HFFc6 (cell line): Measurements from ENCODE around the gene CACNB4. TPM values are rescaled to one million over a fixed set of nuclear protein-coding genes. Genes with fewer than 3 reads are reported as not detected.
A peak's percentile ranks its signal among the peaks of the same experiment; 100 is the strongest.
"Not testable (repeated sequence)": the region's sequence is repeated elsewhere in the genome, so short reads cannot be mapped to it uniquely, and the experiment has no call there.

Source experiments
- DNase-seq: peaks from one replicate; pipeline ENCODE4 v3.0.0-alpha.2; 2018
- H3K27ac Mint-ChIP-seq: 2 replicates; pipeline ENCODE4 v1.8.0; 2020; ENCODE audit warnings: mild to moderate bottlenecking, mixed read lengths
- H3K27me3 Mint-ChIP-seq: 2 replicates; pipeline ENCODE4 v1.8.0; 2021; ENCODE audit warnings: mild to moderate bottlenecking, moderate library complexity, mixed read lengths; ENCODE audit not compliant: insufficient read depth
- H3K36me3 Mint-ChIP-seq: 2 replicates; pipeline ENCODE4 v1.8.0; 2021; ENCODE audit warnings: low read depth, mixed read lengths
- H3K4me1 Mint-ChIP-seq: 2 replicates; pipeline ENCODE4 v1.8.0; 2020; ENCODE audit warnings: low read depth, mixed read lengths
- H3K4me3 Mint-ChIP-seq: 2 replicates; pipeline ENCODE4 v1.8.0; 2020; ENCODE audit warnings: mild to moderate bottlenecking, moderate library complexity, mixed read lengths
- H3K9me3 Mint-ChIP-seq: 2 replicates; pipeline ENCODE4 v1.8.0; 2020; ENCODE audit warnings: mild to moderate bottlenecking, mixed read lengths
- CTCF ChIP-seq: fragments of 200-600 bp; sonication (generic); IDR thresholded peaks from 2 replicates; pipeline ENCODE4 v1.5.0; 2021; ENCODE audit warnings: antibody characterized with exemption, mild to moderate bottlenecking
- total RNA-seq, 6 experiments: library from RNA; stranded (reverse); fragmentation: NEBNext Ultra II Directional; extraction: Animal tissue kit (Norgen Biotek cat#: 25700); gene quantifications; 2 replicates in 1 of 6; 3 replicates in 5 of 6; pipeline ENCODE4 v1.2.3, GENCODE V29; 2021

CACNB4 gene
- total RNA-seq, 6 experiments from 2014 or later, result 0.05 to 0.23 (median 0.21) TPM; not detected in 3

GRCh38 chr2:152036611-152037469, 62.0 kb downstream of the CACNB4 start:
- peaks cover 20% of the 10 kb centered on the region for H3K27me3 Mint-ChIP-seq
- no peaks in the 10 kb centered on the region for H3K9me3 Mint-ChIP-seq
- no peaks in the 10 kb centered on the region for H3K4me1 Mint-ChIP-seq
- H3K27ac Mint-ChIP-seq, result no peak overlapping the region
- no peaks in the 10 kb centered on the region for H3K36me3 Mint-ChIP-seq
- no peak overlapping the region for H3K4me3 Mint-ChIP-seq
- TF ChIP-seq CTCF, result peak; percentile 90
- DNase-seq, result peak; percentile 55

DNA sequence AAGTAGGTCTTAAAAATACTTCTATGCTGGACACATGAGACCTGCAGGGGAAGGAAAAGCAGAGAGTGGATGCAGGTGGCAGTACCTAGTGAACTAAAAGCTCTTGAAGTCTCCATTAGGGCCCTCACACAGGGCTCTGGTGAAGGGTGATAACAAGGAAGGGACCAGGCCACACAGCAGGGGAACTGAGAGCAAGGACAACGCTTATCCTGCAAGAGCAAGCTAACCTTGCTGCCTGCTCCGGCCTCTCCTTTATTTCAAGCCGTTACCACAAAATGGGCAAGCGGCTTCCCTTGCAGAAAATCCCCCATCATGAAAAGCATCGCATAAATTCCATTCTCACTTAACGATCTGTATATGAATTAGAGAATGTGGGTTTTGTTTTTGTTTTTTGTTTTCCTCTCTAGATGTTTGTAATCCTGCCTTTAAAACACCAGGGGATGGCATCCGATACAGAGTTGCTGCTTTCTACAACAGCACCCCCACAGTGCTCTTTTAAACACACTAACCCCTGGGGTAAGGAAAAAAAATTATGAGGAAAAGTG, 64.5 kb downstream of the CACNB4 start:
- Mint-ChIP-seq H3K4me1 (no peaks in the 10 kb centered on the region), H3K4me3 (no peak overlapping the region), H3K27ac (no peak overlapping the region), H3K36me3 (no peaks in the 10 kb centered on the region), H3K27me3 (peaks cover 24% of the 10 kb centered on the region), H3K9me3 (no peaks in the 10 kb centered on the region)
- DNase-seq, result no peak
- TF ChIP-seq CTCF, result no peak

DNA sequence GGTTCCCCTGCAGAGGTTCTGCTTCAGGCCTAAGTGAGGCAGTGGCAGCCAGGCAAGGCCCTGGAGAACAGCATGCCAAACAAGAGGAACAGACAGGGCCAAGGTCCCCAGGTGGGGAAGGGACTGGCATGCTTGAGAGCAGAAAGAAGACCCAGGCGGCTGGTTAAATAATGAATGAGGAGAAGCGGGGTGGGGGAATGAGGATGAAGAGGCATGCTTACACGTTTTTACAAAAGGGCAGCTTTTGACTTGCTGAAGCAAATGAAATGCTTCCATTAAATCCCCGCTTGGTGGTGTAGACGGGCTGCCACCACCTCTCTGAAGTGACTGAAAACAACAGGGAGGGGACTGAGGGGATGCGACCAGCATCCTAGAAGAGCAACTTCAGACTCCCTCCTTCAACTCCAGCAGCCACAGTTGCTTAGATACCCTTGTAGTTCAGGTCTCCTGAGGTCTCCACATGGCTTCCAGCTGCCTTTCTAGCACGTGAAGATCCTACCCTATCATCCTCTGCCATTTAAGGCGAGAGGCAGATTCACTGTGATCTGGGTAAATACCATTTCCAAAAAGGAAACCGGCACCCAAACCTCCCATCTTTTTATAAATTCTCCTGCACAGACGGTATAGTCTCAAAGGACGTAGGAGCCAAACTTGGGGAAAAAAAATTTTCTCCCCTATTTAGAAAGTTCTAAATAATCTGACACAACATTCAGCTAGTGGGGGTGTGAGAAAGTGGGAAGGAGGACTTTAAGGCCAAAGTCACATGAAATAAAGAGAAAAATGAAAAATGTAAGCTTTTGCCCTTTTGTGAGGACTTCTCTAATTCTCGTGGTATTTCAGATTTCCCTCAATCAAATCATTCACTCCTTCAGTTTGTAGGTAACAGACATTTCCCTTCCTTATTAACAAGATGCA, 65.6 kb downstream of the CACNB4 start:
- TF ChIP-seq CTCF, result no peak
- H3K4me1 Mint-ChIP-seq, result peaks cover 7% of the 10 kb centered on the region
- no peaks in the 10 kb centered on the region for H3K36me3 Mint-ChIP-seq
- no peak overlapping the region for H3K27ac Mint-ChIP-seq
- H3K4me3 Mint-ChIP-seq, result no peak overlapping the region
- no peaks in the 10 kb centered on the region for H3K9me3 Mint-ChIP-seq
- DNase-seq, result no peak
- H3K27me3 Mint-ChIP-seq, result peaks cover 23% of the 10 kb centered on the region

- Mint-ChIP-seq H3K4me3 (no peak overlapping the region), H3K27ac (no peak overlapping the region), H3K36me3 (no peaks in the 10 kb centered on the region), H3K9me3 (no peaks in the 10 kb centered on the region), H3K4me1 (peaks cover 11% of the 10 kb centered on the region), H3K27me3 (peaks cover 21% of the 10 kb centered on the region)
- no peak for DNase-seq
- no peak for TF ChIP-seq CTCF
These were observed 67.0 kb downstream of the CACNB4 start for GRCh38 chr2:152031747-152032306.

DNA sequence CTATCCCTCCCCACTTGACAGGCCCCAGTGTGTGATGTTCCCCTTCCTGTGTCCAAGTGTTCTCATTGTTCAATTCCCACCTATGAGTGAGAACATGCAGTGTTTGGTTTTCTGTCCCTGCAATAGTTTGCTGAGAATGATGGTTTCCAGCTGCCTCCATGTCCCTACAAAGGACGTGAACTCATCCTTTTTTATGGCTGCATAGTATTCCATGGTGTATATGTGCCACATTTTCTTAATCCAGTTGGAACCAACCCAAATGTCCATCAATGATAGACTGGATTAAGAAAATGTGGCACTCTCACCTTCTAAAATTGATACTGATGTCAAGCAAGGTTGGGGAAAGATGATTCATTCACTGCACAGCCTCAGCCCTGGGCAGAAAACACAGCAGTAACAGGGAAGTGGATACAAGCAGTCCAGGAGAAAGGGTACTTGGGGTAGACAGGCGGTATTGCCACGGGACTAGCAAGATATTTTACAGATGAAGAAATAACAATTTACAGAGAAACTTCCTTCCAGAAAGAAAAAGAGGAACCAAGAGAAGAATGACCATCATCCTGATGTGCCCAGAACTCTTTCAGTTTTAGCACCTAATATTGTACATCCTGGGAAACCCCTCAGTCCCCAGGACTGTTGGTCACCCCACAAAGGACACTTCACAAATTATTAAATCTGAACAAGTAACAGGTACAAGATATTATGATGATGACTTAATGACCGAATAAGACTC, 68.1 kb downstream of the CACNB4 start:
- H3K36me3 Mint-ChIP-seq, H3K9me3 Mint-ChIP-seq, H3K4me3 Mint-ChIP-seq, DNase-seq, H3K27ac Mint-ChIP-seq: not testable (repeated sequence)
- peaks cover 15% of the 10 kb centered on the region for H3K4me1 Mint-ChIP-seq
- H3K27me3 Mint-ChIP-seq, result peaks cover 21% of the 10 kb centered on the region
